Mucosa of rectum (tissue), 2 donors: Measurements from ENCODE around the gene MUC22.
"Not testable (repeated sequence)": the region's sequence is repeated elsewhere in the genome, so short reads cannot be mapped to it uniquely, and the experiment has no call there.

Experiments used
- H3K27ac ChIP-seq, 2 donors: one replicate each; pipeline ENCODE4 v1.7.0; 2013; ENCODE audit warnings: inconsistent platforms in 2 of 2, low read depth in 2 of 2, low read length in 2 of 2
- H3K27me3 ChIP-seq, 2 donors: one replicate each; pipeline ENCODE4 v1.7.0; 2013; ENCODE audit warnings: low read length in 2 of 2; ENCODE audit not compliant: control insufficient read depth in 2 of 2, insufficient read depth in 2 of 2
- H3K36me3 ChIP-seq, 2 donors: one replicate each; pipeline ENCODE4 v1.7.0; 2013; ENCODE audit warnings: low read length in 2 of 2; ENCODE audit not compliant: control insufficient read depth in 2 of 2, insufficient read depth in 2 of 2
- H3K4me1 ChIP-seq, 2 donors: one replicate each; pipeline ENCODE4 v1.7.0; 2013; ENCODE audit warnings: low read length in 2 of 2, mild to moderate bottlenecking in 1 of 2; ENCODE audit not compliant: control insufficient read depth in 2 of 2, insufficient read depth in 2 of 2
- H3K4me3 ChIP-seq, 2 donors: one replicate each; pipeline ENCODE4 v1.7.0; 2013; ENCODE audit warnings: low read length in 2 of 2
- H3K9ac ChIP-seq, 2 donors: one replicate each; pipeline ENCODE4 v1.7.0; 2013; ENCODE audit warnings: low read length in 2 of 2, low read depth in 1 of 2, mild to moderate bottlenecking in 1 of 2
- H3K9me3 ChIP-seq, 2 donors: one replicate each; pipeline ENCODE4 v1.7.0; 2013; ENCODE audit warnings: low read length in 2 of 2; ENCODE audit not compliant: control insufficient read depth in 2 of 2
- donor health status: healthy.
- donor health status: Normal muscosa, but diverticular disease.

Gene MUC22

GRCh38 chr6:31009731-31010130, 543 bp upstream of the MUC22 start:
- H3K4me1 ChIP-seq = no peaks in the 10 kb centered on the region
- H3K36me3 ChIP-seq = no peaks in the 10 kb centered on the region
- peaks cover 0 to 3% of the 10 kb centered on the region in 2 donors for H3K27me3 ChIP-seq
- no peak overlapping the region for H3K4me3 ChIP-seq
- no peaks in the 10 kb centered on the region for H3K9me3 ChIP-seq
- no peak overlapping the region for H3K27ac ChIP-seq
- H3K9ac ChIP-seq = no peak overlapping the region

GRCh38 chr6:31011153-31011552, 879 bp downstream of the MUC22 start:
- Histone ChIP-seq H3K27me3 (peaks cover 0 to 3% of the 10 kb centered on the region in 2 donors), H3K4me1 (no peaks in the 10 kb centered on the region), H3K9me3 (no peaks in the 10 kb centered on the region), H3K27ac (no peak overlapping the region), H3K4me3 (no peak overlapping the region), H3K36me3 (no peaks in the 10 kb centered on the region), H3K9ac (no peak overlapping the region)

- Histone ChIP-seq H3K36me3 (no peaks in the 10 kb centered on the region), H3K27me3 (peaks cover 0 to 3% of the 10 kb centered on the region in 2 donors), H3K9me3 (no peaks in the 10 kb centered on the region), H3K4me1 (no peaks in the 10 kb centered on the region), H3K27ac (no peak overlapping the region), H3K9ac (no peak overlapping the region), H3K4me3 (no peak overlapping the region)
These were observed 6.5 kb downstream of the MUC22 start for GRCh38 chr6:31016659-31017299.

GRCh38 chr6:31017436-31017835, 7.2 kb downstream of the MUC22 start:
- not testable (repeated sequence) for H3K36me3 ChIP-seq, H3K9ac ChIP-seq, H3K4me3 ChIP-seq

GRCh38 chr6:31020057-31020456, 9.8 kb downstream of the MUC22 start:
- Histone ChIP-seq H3K27me3 (no peaks in the 10 kb centered on the region), H3K36me3 (no peaks in the 10 kb centered on the region), H3K9me3 (no peaks in the 10 kb centered on the region), H3K4me3 (no peak overlapping the region), H3K4me1 (no peaks in the 10 kb centered on the region), H3K27ac (no peak overlapping the region), H3K9ac (no peak overlapping the region)

More at GRCh38 chr6:31017436-31017835, 7.2 kb downstream of the MUC22 start:
- not testable (repeated sequence) for H3K4me1 ChIP-seq, H3K9me3 ChIP-seq, H3K27me3 ChIP-seq, H3K27ac ChIP-seq

GRCh38 chr6:31020631-31021255, 10.5 kb downstream of the MUC22 start:
- not testable (repeated sequence) for H3K27ac ChIP-seq, H3K9me3 ChIP-seq, H3K4me1 ChIP-seq, H3K27me3 ChIP-seq, H3K36me3 ChIP-seq, H3K9ac ChIP-seq, H3K4me3 ChIP-seq

- not testable (repeated sequence) for H3K9me3 ChIP-seq, H3K4me3 ChIP-seq, H3K27me3 ChIP-seq, H3K4me1 ChIP-seq, H3K27ac ChIP-seq, H3K9ac ChIP-seq, H3K36me3 ChIP-seq
These were observed 11.6 kb downstream of the MUC22 start for GRCh38 chr6:31021705-31022531.

- Histone ChIP-seq H3K9me3 (no peaks in the 10 kb centered on the region), H3K27me3 (peaks cover 0 to 3% of the 10 kb centered on the region in 2 donors), H3K9ac (no peak overlapping the region), H3K27ac (no peak overlapping the region), H3K36me3 (no peaks in the 10 kb centered on the region), H3K4me1 (no peaks in the 10 kb centered on the region), H3K4me3 (no peak overlapping the region)
These were observed 15.3 kb downstream of the MUC22 start for GRCh38 chr6:31025595-31025994.

- no peaks in the 10 kb centered on the region for H3K9me3 ChIP-seq
- no peaks in the 10 kb centered on the region for H3K36me3 ChIP-seq
These were observed 20.8 kb downstream of the MUC22 start for GRCh38 chr6:31031095-31031494.

GRCh38 chr6:31033075-31033474, 22.8 kb downstream of the MUC22 start:
- no peaks in the 10 kb centered on the region for H3K4me1 ChIP-seq
- no peaks in the 10 kb centered on the region for H3K36me3 ChIP-seq
- H3K9ac ChIP-seq = no peak overlapping the region
- H3K27ac ChIP-seq = no peak overlapping the region
- no peak overlapping the region for H3K4me3 ChIP-seq
- no peaks in the 10 kb centered on the region for H3K9me3 ChIP-seq
- H3K27me3 ChIP-seq = peaks cover 5 to 6% of the 10 kb centered on the region in 2 donors

More at GRCh38 chr6:31031095-31031494, 20.8 kb downstream of the MUC22 start:
- H3K4me1 ChIP-seq = no peaks in the 10 kb centered on the region
- no peak overlapping the region for H3K4me3 ChIP-seq
- peaks cover 0 to 3% of the 10 kb centered on the region in 2 donors for H3K27me3 ChIP-seq
- no peak overlapping the region for H3K9ac ChIP-seq
- H3K27ac ChIP-seq = no peak overlapping the region
